Stimulated activated CD4-positive, alpha-beta T cell treated with anti-CD3 and anti-CD28 coated beads, TNF-alpha, amount 100 ng/mL, for 24 hours (primary cell): Measurements from ENCODE around the gene DIPK1A.
A peak's percentile ranks its signal among the peaks of the same experiment; 100 is the strongest.

ENCODE experiments used
- DNase-seq, 3 experiments: peaks; one replicate each; pipeline ENCODE4 v3.0.0-alpha.2; 2020; ENCODE audit warnings: low read depth in 3 of 3

The DIPK1A gene

GRCh38 chr1:92842082-92843045 lies 118.9 kb downstream of the DIPK1A start:
- DNase-seq, result no peak

DNA sequence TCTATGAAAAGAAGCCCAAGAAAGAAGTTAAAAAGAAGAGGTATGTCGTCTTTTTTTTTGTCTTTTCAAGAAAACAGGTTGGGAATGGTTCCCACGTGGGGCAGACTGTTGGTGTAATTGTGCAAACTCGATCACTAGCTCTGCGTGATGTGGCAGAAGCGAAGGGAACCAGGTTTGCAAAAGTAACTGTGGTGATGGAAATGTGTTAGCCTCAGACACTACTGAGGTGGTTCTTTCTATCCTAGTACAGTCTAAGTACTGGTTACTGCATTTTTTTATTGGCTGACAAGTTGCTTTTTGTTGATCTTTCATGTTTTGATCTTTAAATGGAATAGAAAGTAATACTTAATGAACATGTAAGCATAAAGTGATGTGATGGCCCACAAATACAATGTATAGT lies 120.7 kb downstream of the DIPK1A start:
- DNase-seq, result no peak

- DNase-seq, result no peak
Measured at GRCh38 chr1:92839442-92839841, 121.8 kb downstream of the DIPK1A start.

GRCh38 chr1:92838519-92838918 lies 122.7 kb downstream of the DIPK1A start:
- DNase-seq, result no peak

DNA sequence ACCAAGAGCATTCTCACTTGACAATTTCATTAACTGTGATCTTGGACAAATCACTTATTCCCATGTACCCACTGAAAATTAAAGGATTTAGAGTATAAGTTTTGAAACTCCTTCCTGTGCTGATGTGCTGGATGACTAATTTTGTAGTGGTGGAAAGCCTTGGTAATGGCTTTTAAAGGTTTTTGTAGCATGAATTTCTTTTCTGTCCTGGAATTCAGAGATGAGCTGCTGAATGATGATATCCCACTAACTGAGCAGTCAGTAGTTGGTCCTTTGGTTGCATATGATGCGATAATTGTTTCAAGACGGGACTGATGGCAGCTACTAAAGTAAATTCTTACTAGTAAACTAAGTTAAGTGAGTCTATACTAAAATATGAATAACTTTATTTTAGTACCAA lies 124.2 kb downstream of the DIPK1A start:
- no peak for DNase-seq

GRCh38 chr1:92834617-92835016 lies 126.6 kb downstream of the DIPK1A start:
- DNase-seq, result no peak

DNA sequence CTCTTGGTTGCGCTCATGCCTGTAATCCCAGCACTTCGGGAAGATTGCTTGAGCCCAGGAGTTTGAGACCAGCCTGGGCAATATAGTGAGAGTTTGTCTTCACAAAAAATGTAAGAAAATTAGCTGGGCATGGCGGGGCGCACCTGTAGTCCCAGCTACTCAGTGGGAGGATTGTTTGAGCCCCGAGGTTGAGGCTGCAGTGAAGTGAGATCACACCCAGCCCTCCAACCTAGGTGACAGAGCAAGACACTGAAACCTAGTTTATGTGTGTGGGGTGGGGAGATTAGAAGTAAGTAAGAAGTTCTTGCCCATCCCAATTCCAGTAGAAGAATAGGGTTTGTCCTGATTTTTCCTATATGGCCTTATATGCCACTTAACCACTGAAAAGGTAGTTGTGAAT lies 127.4 kb downstream of the DIPK1A start:
- DNase-seq, result peak in 1 of 3 experiments; percentile 21

DNA sequence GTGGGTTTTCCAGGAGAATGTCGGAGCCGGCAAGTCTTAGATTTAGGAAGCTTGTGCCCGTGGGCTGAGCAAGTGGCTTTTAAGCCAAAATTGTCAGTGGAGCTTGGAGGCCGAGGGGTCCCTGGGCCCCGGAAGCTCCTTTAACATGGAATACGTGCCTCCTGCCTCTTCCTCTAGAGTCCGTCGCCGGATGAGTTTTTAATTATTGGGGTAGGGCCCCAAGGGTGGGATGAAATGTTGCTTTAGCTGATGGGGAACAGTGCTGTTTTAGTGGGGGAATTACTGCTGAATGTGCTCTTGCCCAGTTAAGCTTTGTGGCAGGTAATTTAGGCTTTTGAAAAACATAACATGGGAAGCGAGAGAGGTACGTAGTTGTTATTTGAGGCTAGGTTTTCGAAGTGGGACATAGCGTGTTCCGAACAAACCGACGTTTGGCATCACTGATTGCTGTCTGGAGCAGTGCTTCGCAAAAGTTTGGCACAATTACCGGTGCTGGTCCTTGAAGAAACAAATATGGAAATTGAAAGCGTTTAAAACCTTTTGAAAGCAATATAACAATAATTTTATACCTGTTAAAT lies 128.6 kb downstream of the DIPK1A start:
- no peak for DNase-seq

GRCh38 chr1:92831762-92832536 lies 129.3 kb downstream of the DIPK1A start, which contains the start of gene RPL5:
Gene RPL5 (plus strand): TSS chr1:92832040. CDS start chr1:92832115, 75 bp downstream.
- peak; percentile 95 to 96 (median 96) for DNase-seq

GRCh38 chr1:92831368-92831761 lies 129.9 kb downstream of the DIPK1A start:
- no peak for DNase-seq

DNA sequence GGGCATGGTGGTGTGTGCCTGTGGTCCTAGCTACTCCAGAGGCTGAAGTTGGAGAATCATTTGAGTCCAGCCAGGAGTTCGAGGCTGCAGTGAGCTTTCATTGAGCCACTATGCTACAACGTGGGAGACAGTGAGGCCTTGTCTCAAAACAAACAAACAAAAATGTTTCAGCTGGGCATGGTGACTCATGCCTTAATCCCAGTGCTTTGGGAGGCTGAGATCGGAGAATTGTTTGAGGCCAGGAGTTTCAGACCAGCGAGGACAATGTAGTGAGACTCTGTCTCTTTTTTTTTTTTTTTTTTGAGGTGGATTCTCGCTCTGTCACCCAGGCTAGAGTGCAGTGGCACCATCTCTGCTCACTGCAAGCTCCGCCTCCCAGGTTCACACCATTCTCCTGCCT lies 134.5 kb downstream of the DIPK1A start:
- no peak for DNase-seq

- DNase-seq, result no peak
Measured at GRCh38 chr1:92822879-92823278, 138.4 kb downstream of the DIPK1A start.

- DNase-seq, result no peak
Measured at GRCh38 chr1:92820551-92820950, 140.7 kb downstream of the DIPK1A start.

GRCh38 chr1:92820024-92820423 lies 141.2 kb downstream of the DIPK1A start:
- no peak for DNase-seq

DNA sequence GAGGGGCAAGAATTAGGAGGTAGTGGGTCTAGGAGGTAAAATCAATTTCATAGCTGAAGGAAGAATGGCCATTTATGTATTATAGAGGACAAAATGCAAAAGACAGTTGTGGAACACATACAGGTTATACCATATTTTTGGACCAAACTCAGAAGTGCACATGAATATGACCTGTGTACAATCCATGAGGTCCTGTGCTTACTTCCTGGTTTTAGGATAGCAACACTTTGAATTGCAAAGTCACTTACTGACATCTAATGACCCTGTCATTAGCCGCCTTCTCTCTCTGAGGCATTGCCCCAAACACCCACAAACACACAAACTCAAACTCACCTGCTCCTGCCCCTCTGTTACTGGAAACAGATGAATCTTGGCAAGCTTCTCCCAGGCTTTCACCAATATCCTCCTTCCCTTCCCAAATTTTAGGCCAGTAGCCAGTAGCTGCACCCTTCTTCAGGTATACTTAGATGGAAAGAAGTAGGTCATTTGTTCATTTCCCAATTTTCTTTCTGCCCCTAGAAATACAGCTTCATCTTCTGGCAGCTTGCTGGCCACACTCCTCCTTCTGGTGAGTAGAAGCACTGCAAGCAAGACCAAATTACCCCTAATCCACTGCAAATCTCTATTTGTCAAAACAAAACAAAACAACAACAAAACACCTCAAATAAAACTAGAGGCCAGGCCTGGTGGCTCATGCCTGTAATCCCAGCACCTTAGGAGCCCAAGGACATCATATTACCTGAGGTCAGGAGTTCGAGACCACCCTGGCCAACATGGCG lies 143.1 kb downstream of the DIPK1A start:
- DNase-seq, result no peak

DNA sequence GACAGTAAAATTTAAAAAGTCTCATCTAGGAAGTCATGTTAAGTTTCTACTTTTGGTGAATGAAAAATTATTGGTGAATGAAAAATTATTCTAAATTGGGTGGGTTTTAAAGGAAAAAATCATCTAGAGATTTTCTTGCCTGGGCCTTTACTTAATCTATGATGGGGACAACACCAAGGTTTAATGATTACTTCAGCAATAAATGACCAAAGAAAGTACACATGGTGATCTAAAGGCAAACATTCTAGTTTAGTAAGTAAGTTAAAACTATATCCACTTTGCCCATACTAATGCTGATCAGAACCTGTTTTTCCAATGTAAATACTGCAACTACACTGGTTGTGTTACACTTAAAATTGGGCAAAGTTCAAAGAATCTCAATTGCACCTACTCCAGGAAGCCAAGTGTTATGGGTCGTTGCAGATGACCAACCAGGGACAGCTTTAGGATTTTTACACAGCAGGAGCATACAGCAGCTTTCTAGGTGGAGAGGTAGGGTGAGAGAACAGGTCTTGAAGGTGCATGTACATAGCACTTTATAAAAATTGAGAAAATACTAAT lies 144.0 kb downstream of the DIPK1A start:
- no peak for DNase-seq

- no peak for DNase-seq
Measured at GRCh38 chr1:92816732-92817131, 144.5 kb downstream of the DIPK1A start.

DNA sequence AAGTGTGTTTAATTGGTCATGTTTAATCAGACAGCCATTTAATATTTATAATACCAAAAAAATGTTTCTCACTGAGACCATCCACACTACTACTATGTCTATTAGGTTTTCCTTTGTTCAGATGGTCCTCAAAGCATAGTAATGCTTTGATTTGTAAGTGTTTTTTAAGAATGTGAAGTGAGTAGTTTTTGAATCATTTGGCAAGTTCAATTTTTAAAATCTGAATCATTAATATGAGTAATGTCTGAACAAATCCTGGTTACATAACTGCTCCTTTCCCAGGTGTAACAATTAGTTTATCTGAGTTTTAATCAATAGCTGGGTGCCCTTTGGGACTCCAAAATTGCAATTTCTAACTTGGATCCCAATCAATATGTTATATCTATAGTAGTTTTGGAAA lies 152.9 kb downstream of the DIPK1A start:
- no peak for DNase-seq

DNA sequence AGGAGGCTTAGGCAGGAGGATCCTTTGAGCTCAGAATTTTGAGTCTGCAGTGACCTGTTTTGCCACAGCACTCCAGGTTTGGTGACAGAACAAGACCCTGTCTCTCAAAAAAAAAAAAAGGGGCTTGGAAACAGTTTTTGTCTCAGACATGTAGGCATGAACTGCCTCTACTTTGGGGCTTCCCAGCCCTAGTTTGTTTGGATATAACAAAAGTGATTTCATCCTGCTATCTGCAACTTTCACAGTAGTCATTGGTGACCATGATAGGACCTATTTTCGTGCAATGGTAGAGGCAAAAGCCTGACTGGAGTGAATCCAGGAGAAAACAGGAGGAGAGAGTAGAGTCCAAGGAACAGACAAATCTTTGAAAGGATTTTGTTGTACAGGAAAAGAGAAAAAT lies 156.0 kb downstream of the DIPK1A start:
- DNase-seq, result no peak

- DNase-seq, result no peak
Measured at GRCh38 chr1:92804721-92805201, 156.5 kb downstream of the DIPK1A start.
